HG02623 (cell line): Measurements from ENCODE around the gene SKP2.
"Not testable (repeated sequence)": the region's sequence is repeated elsewhere in the genome, so short reads cannot be mapped to it uniquely, and the experiment has no call there.

Experiments used
- ATAC-seq: cut with Tn5 transposase; IDR thresholded peaks from one replicate; pipeline ENCODE4 v1.9.1; 2021; ENCODE audit warnings: moderate library complexity; ENCODE audit not compliant: unreplicated experiment

The SKP2 gene

DNA sequence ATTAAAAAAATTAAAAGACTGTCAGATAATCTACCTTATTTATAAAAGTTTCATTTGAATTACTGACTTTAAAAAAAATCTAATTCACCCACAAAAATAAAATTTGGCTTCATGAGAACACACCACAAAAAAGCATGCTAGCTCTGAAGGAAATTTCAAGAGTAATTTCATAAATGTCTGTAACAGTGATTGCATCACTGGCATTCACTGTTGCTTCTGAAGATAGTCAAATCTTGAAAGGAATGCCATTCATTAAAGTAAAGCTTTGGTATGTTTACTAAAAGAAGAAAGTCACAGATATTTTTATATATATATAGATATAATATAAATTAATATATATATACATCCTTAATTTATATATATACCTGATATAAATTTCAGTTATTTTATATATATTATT lies 46.4 kb downstream of the SKP2 start:
- ATAC-seq: no peak

DNA sequence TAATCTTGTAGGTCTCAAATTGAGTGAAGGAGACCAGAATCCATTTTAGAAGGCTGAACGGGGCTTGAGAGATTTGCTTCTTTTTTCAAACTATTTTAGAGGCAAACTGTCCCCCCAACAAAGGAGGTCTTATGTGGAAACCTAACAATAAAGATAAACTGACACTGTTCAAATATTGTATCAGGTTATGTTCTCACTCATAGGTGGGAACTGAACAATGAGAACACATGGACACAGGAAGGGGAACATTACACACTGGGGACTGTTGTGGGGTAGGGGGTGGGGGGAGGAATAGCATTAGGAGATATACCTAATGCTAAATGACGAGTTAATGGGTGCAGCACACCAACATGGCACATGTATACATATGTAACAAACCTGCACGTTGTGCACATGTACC lies 46.9 kb downstream of the SKP2 start:
- ATAC-seq: not testable (repeated sequence)

DNA sequence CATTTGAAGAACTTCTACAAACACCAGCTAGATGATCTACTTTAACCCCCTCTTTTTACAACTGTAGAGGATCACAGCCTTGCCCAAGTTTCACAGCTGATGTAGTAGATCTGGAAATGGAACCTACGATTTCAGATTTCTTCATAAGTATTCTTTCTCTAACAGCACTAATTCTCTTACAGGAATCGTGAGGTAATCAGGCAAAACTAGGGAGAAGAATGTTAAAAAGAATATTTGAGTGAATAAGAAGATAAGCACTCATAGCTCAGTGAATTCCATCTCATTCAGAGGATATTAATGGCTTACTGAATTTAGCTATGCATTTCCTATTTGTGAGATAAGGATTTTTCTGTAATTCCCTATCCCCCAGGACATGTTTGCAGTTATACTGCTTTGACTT lies 47.7 kb downstream of the SKP2 start:
- ATAC-seq: no peak

DNA sequence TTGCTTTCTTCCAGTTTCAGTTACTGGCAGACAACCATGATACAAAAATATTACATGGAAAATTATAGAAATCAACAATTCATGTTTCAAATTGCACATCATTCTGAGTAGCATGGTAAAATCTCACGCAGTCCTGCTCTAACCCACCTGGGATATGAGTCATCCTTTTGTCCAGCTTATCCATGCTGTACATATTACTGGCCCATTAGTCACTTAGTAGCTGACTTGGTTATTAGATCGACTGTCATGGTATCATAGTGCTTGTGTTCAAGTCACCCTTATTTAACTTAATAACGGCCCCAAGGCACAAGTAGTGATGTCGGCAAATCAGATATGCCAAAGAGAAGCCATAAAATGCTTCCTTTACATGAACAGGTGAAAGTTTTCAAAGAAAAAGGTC lies 48.6 kb downstream of the SKP2 start:
- ATAC-seq: no peak

DNA sequence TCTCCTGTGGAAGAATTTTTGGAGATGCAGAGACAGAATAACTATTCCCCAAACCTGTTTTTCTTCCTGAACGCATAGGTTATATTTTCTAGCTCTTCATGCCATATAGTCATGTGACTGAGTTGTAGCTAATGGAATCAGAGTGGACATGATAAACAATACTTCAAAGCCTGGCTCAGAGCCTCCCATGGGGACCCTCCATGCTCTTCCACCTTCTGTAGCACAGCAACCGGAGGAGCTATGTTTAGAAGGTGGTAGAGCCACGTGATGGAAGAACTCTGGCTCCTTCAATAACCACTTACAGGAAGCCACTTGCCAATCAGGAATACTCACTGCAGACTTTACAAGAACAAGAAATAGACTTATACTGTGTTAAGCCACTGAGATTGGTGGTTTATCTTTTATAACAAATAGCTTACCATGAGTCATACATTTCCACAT lies 50.6 kb downstream of the SKP2 start:
- ATAC-seq: no peak

DNA sequence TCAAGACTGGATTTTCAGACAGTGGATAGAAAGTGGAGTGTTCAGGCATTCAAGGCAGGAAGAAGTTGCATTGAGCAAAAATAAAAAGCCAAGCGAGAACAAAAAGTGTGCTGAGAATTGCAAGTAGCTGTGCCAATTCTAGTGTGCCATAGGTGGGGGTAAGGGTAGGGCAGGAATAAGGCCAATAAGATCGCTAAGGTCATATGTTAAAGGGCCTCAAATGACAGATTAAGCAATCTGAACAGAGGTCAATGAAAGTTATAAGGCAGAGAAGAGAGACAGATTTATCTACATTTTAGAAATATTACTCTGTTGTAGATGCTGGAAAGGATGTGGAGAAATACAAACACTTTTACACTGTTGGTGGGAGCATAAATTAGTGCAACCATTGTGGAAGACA lies 53.4 kb downstream of the SKP2 start:
- ATAC-seq: no peak

DNA sequence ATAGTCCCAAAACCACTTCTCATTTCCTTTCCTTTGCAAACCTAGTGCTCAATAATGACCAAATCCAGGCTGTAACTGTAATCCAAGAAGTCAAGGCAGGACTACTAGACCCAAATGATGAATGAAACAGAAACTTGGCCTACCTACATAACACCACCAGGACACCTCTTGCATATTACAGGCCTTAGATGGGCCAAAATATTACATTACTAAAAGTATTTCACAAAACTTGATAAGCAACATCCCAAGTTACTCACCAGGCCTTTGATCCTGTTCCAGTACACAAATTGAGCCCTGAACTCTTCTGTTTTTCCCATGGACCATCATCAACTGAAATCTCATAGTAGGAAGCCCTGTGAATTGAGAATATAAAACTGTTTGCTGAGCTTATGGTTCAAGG lies 55.0 kb downstream of the SKP2 start:
- ATAC-seq: no peak

DNA sequence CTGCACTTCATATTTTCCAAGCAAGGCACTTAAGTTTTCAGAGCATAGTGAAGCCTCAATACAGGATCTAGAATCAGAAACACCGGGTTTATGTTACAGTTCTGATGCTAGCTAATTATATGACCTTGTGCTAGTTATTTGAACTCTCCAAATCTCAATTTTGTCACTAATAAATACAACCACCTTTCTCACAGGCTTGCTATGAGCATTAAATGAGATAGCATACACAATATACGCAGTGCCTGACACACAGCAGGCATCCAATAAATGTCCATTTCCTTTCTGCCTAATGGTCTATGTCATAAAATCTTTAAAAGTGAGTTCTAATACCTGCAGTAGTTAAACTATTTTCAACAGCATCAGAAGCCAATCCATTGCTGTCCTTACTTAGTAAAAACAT lies 56.9 kb downstream of the SKP2 start:
- no peak for ATAC-seq

DNA sequence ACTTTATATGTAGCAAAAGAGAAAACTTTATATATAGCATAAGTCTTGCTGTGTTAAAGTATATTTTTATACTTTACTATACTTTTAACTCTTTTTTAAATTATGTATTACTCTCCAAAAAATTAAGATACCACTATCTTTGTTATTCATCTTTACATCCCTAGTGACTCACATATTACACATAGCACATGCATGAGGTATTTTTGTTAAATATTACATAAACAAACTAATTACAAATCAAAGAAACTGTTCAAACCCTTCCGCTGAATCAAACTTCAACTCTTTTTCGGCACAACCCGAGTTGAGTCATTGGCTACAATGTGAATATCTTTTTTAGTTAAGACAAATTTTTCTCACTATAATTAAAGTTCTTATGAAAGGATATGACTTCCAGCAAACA lies 57.8 kb downstream of the SKP2 start:
- ATAC-seq: no peak

DNA sequence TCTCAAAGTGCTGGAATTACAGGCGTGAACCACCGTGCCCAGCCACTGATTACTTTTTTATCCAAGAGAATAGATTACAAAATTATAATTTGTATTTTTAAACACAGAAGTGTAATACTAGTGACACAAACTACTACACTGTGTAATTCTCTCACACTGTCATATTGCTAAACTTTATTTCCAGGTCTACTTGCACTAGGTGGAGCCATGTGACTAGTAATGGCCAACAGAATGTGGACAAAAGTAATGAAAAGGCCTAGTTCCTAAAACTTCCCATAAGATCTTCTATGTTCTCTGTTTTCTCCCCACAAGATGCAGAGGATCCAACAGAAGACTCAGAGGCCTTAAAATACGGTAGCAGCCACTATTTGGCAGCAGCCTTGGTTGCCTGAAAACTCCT lies 62.5 kb downstream of the SKP2 start:
- no peak for ATAC-seq

DNA sequence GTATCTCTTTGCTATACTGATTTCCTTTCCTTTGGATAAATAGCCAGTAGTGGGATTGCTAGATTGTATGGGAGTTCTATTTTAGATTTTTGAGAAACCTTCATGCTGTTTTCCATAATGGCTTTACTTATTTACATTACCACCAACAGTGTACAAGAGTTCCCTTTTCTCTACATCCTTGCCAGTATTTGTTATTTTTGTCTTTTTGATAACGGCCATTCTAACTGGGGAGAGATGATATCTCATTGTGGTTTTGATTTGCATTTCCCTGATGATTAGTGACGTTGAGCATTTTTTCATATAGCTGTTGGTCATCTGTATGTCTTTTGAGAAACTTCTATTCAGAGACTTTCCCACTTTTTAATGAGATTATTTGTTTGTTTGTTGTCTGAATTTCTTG lies 64.0 kb downstream of the SKP2 start:
- no peak for ATAC-seq

DNA sequence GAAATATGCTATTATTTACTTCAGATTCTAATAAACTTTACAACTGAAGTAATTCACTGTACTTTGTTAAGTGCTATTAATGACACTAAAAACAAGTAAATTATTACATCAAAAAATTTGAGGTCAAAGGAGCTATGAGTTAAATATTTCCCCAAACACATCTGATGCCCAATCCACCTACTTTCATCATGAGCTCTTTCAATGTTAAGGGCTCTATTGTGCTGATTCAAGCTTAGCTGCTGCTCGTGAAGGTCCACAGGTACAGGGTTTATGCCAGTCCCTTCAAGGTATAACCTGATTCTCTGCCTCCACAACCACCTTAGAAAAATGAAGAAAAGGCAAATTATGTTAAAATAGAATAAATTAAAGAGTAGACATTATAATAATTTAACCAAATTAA lies 65.7 kb downstream of the SKP2 start:
- ATAC-seq: no peak

DNA sequence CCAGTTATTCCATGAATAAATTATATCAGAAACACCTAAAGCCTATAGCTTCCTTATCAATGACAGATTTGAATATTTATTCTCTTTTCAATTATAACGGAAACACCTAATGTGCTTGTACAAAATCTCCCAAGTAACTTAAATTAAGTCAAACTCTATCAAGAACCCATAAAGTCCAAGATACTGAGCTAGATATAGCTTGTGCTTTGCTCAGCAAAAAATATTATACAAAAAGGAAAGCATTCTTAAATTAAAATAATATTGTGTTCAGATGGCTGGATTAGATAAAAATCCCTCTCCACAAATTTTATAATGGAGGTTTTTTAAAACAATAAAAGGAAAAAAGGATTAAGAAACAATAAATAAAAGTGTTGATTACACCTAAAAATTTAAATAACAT lies 66.1 kb downstream of the SKP2 start:
- ATAC-seq: no peak

DNA sequence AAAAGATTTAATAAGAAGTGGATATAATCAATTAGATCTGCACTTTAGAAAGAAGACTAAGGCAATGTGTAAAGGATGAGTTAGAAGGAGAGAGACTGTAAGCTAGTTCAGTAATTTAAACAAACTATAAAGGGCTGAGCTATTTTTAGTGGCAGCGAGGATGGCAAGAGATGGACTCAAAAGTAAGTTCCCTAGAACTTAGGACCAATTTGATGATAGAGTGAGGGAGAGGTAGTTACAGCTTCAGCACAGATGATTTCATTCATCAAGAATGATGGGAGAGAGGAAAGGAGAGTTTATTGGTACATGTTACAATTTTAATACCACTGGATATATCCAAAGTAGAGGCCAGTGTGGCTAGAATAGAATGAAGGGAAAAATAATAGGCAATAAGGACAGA lies 70.7 kb downstream of the SKP2 start:
- no peak for ATAC-seq

DNA sequence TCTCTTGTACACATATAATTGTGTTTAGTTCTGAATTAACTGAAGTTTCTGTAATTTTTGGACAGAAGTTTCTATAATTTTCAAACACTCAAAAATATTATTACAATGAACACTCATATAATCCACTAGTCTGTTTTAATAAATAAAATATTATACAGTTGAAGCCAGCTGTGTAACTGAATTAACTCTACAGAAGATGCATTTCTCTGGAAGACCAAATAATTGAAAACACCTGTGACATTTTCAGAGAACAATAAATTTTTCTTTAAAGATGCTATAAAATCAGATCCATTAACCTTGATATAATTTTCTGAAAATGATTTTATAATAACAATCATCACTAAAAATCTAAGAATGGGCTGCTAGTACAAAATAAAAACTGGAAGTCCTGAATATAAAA lies 75.1 kb downstream of the SKP2 start:
- ATAC-seq: no peak

DNA sequence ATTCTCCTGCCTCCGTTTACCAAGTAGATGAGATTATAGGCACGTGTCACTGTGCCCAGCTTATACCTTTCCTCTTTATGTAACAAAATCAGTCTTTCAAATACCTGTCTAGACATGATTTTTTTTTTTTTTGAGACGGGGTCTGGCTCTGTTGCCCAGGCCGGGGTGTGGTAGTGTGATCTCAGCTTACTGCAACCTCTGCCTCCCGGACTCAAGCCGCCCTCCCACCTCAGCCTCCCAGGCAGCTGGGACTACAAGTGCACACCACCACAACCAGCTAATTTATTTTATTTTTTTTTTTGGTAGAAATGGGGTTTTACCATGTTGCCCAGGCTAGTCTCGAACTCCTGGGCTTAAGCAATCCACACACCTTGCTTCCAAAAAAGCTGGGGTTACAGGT lies 76.6 kb downstream of the SKP2 start:
- ATAC-seq: no peak

DNA sequence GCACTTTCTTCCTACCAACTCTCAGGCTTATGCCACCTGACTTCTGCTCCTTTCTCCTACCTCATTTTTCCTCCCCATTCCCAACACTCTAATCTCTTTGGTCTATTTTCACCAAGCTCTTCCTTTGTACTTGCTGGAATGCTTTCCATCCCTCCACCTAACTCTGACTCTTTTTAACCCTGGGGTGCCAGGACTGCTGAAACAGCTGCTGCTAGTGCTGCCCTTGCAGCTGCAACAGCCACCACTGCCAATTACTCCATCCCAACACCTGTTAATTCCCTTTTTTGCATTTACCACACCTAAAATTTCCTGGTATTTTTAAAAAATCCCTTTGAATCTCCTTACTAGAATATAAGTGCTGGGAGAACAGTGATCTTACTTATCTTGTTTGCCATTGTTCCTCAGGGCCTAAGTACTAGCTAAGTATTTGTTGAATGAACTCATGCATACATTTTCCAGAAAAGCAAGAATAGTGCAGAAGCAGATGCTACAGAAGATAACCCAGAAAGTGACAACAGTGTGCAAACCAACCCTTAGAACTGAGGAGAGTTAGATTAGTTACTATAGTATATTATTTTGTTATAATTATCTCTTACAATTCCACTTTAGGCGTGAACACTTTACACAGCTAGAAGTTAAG lies 78.4 kb downstream of the SKP2 start:
- no peak for ATAC-seq

DNA sequence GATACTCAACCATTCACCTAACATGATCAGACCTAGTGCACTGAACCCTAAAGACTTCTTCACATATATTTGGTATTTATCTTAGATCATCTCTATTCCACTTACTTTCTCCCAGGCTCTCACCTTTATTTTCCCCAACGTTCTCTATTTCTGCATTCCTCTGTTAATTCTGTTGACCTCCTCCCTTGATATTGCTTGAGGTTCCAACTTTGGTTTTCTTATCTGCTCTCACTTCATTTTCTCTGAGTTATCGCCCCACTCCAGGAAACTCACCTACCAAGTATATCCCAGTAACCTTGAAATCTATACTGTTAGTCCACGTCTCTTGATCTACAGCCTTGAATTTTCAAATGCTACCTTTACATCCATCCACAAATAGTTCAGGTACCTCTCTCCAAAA lies 80.6 kb downstream of the SKP2 start:
- ATAC-seq: no peak
